Transverse colon (tissue), 4 donors: ENCODE data around the gene OBSCN. TPM values are rescaled to one million over a fixed set of nuclear protein-coding genes. Genes with fewer than 3 reads are reported as not detected.

Experiments
- DNase-seq: peaks from one replicate; pipeline ENCODE4 v3.0.0-alpha.2; 2019
- H3K27ac ChIP-seq, 4 donors: fragments of 200-600 bp; sonication (generic); 2 replicates each; pipeline ENCODE4 v1.5.1; 2016 to 2018; ENCODE audit warnings: inconsistent platforms in 4 of 4
- H3K27me3 ChIP-seq: fragments of 200-600 bp; sonication (generic); 2 replicates; pipeline ENCODE4 v1.5.1; 2017; ENCODE audit warnings: inconsistent platforms
- H3K36me3 ChIP-seq, 4 donors: fragments of 200-600 bp; sonication (generic); 2 replicates each; pipeline ENCODE4 v1.5.1; 2017 to 2019; ENCODE audit warnings: inconsistent platforms in 4 of 4
- H3K4me1 ChIP-seq, 4 donors: fragments of 200-600 bp; sonication (generic); 2 replicates each; pipeline ENCODE4 v1.5.1; 2017 to 2020; ENCODE audit warnings: inconsistent platforms in 4 of 4
- H3K4me3 ChIP-seq, 4 donors: fragments of 200-600 bp; sonication (generic); 1 replicate in 1 of 4; 2 replicates in 3 of 4; pipeline versions ENCODE4 v1.5.1 to v1.6.1; 2017 to 2019; ENCODE audit warnings: inconsistent platforms in 4 of 4
- H3K9me3 ChIP-seq, 2 donors: fragments of 200-600 bp; sonication (generic); 2 replicates each; pipeline ENCODE4 v1.5.1; 2017 to 2019; ENCODE audit warnings: inconsistent platforms in 2 of 2
- EP300 ChIP-seq: sonication (generic); formaldehyde crosslinking; IDR thresholded peaks from one replicate; pipeline ENCODE4 v1.6.1; 2017; ENCODE audit warnings: antibody characterized with exemption, low read depth
- POLR2A ChIP-seq: fragments of 450-650 bp; IDR thresholded peaks from one replicate; pipeline ENCODE4 v1.6.1; 2016; ENCODE audit warnings: antibody characterized with exemption, mild to moderate bottlenecking, moderate library complexity
- POLR2AphosphoS5 ChIP-seq, 3 donors: sonication (generic); formaldehyde crosslinking; IDR thresholded peaks; one replicate each; pipeline ENCODE4 v1.6.1; 2016; ENCODE audit warnings: antibody characterized with exemption in 3 of 3
- WGBS, 2 donors: methylation state at CpG; one replicate each; pipeline ENCODE4 v1.1.5; 2018; ENCODE audit warnings: low coverage in 1 of 2; 5-methylcytosine and 5-hydroxymethylcytosine counted together
- in situ Hi-C, 4 donors: fragments of 200-750 bp; cut with MboI; loops; one replicate each; pipeline versions ENCODE4 v1.15.0 to v1.15.1; 2017; ENCODE audit warnings: low sequenced_read_pairs in 3 of 4, low pct_ligation_motif_present in 1 of 4, low pct_unique_long_range_greater_than_20kb in 1 of 4
- intact Hi-C: fragments of 100-400 bp; cut with DNase I; formaldehyde crosslinking; loops from one replicate; pipeline ENCODE4 v1.15.1; 2023; ENCODE audit warnings: low total_unique reads
- total RNA-seq, 4 donors: library from RNA; depleted of rRNA; stranded (reverse); fragments of >200 nt; gene quantifications; one replicate each; pipeline ENCODE4 v1.1.0, GENCODE V29; 2016
- TF ChIP-seq, protein P1 (sequence below), 5 experiments: fragments of 200-600 bp in 3 of 5; fragments of 450-650 bp in 2 of 5; sonication (generic) in 3 of 5; IDR thresholded peaks; 1 replicate in 2 of 5; 2 replicates in 3 of 5; pipeline ENCODE4 v1.5.1; 2016 to 2017; ENCODE audit warnings: antibody characterized with exemption in 5 of 5, inconsistent platforms in 3 of 5, mild to moderate bottlenecking in 2 of 5, moderate library complexity in 1 of 5

Gene OBSCN
- total RNA-seq, 4 donors from 2014 or later: 11.9 to 21.7 (median 15.8) TPM

DNA sequence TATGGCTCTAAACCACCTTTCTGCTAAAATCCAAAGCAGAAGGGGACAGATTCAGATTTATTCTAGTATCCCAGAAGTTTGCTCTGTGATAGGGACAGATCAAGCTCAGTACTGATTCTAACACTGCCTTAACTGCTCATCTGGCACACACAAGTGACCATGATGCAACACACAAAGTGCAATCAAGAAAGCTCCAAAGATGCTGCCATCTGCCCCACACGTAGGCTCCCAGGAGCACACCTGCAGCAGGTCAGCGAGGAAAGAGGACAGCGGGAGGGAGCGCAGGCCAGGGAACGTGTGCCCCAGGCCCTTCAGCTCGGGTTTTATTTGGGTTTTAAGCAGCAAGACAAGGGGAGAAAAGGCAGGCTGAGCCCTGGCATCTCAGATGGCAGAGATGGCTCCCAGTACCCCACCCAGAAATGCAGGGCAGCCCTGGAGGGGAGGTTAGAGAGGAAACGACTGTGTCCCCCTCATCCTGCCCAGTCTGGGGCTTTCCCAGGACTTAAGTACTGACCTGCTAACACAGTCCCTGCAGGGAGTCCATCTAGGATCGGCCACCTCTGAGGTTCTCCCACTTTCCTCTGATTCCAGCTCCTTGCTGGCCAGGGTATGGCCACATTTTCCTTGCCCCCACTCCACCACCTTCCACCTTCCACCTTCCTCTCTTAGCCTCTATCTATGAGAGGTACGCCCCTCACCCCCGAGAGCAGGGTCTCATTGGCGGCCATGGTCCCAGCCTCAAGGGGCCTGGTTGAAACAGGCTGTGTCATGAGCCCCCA is 197.5 kb downstream of the OBSCN start:
- WGBS, 2 donors: 25% methylated on average over 11 of the region's 11 CpGs; no CpG with 5 or more reads in 1 of the 2 donors

DNA sequence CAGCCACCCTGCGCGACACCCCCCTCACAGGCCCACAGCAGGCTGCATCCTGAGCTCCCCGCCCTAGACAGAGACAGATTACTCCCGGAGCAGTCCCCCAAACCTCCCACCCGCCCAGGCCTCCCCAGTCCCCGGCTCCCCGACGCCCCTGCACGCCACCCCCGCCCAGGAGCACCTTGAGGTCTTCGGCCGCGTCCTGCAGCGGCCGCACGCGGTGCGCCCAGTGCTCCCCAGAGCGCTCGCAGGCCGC is 198.1 kb downstream of the OBSCN start:
- in situ Hi-C loops: no loop called here
- DNase-seq: no peak
- Histone ChIP-seq H3K27ac (peak overlapping the region; percentile 86 to 97 (median 93)), H3K27me3 (no peaks in the 10 kb centered on the region), H3K36me3 (no peaks in the 10 kb centered on the region), H3K4me3 (peak overlapping the region; percentile 66 to 99 (median 90)), H3K9me3 (no peaks in the 10 kb centered on the region), H3K4me1 (peaks cover 12 to 39% (median 30%) of the 10 kb centered on the region in 4 donors)
- intact Hi-C loops: no loop called here
- WGBS, 2 donors: 0% methylated on average over 7 of the region's 21 CpGs; no CpG with 5 or more reads in 1 of the 2 donors
- TF ChIP-seq POLR2AphosphoS5 (IDR thresholded peaks at IDR 0.05): no peak
- TF ChIP-seq, protein P1, sequence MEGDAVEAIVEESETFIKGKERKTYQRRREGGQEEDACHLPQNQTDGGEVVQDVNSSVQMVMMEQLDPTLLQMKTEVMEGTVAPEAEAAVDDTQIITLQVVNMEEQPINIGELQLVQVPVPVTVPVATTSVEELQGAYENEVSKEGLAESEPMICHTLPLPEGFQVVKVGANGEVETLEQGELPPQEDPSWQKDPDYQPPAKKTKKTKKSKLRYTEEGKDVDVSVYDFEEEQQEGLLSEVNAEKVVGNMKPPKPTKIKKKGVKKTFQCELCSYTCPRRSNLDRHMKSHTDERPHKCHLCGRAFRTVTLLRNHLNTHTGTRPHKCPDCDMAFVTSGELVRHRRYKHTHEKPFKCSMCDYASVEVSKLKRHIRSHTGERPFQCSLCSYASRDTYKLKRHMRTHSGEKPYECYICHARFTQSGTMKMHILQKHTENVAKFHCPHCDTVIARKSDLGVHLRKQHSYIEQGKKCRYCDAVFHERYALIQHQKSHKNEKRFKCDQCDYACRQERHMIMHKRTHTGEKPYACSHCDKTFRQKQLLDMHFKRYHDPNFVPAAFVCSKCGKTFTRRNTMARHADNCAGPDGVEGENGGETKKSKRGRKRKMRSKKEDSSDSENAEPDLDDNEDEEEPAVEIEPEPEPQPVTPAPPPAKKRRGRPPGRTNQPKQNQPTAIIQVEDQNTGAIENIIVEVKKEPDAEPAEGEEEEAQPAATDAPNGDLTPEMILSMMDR (IDR thresholded peaks at IDR 0.05): no peak

More for the DNA sequence above, 197.5 kb downstream of the OBSCN start:
- Histone ChIP-seq H3K4me3 (peak overlapping the region; percentile 66 to 99 (median 90)), H3K27ac (peak overlapping the region; percentile 86 to 97 (median 93)), H3K9me3 (no peaks in the 10 kb centered on the region), H3K36me3 (peaks cover 0 to under 1% (median 0%) of the 10 kb centered on the region in 4 donors), H3K4me1 (peaks cover 12 to 39% (median 30%) of the 10 kb centered on the region in 4 donors), H3K27me3 (no peaks in the 10 kb centered on the region)
- TF ChIP-seq POLR2AphosphoS5 (IDR thresholded peaks at IDR 0.05) (no peak), EP300 (no peak), POLR2A (no peak)
- TF ChIP-seq, protein P1 (IDR thresholded peaks at IDR 0.05): no peak
- no peak for DNase-seq
- intact Hi-C loops (no loop called here), in situ Hi-C loops (no loop called here)

DNA sequence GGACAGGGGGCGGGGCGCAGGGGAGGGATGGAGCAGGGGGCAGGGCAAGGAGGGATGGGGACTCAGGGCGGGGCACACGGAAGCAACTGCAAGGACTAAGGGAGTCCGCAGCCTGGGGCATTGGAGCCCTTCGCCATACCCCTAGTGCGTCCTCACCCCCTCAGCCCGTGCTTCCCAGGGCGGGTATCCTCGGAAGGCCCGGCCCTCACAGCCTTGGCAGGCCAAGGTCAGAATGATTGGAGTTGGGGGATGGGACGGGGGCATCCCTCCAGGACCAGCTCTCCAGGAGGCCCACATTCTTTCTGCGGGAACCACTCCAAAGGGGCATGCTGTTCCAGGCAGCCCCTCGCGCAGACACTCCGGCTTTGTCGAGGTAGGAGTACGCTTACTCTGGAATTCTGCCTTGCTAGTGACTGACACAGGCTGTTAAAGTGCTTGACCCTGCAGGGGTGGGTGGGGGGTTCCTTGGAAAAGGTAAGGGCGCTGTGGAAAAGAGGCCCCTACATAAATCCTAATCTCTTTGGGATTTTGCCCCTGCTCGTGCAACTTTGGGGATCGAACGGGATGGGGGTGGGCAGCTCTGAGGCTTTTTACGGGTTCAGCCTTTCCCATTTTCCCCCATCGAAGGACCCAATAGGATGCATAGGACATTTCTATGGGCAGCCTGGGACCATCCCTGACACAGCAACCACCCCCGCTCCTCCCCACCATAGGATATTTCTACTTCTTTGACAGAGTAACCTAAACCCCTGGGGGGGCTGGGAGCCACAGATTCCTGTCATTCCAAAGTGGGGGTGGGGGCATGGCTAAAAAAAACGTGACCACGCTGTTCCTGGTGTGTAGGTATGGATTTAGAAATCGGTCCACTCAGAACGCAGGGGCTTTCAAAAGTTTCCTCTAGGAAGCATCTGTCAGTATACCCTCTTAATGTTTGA is 199.5 kb downstream of the OBSCN start:
- no peaks in the 10 kb centered on the region for H3K36me3 ChIP-seq
- H3K9me3 ChIP-seq: no peaks in the 10 kb centered on the region
- peak overlapping the region; percentile 26 to 94 (median 76) for H3K4me3 ChIP-seq
- H3K27ac ChIP-seq: peak overlapping the region; percentile 86 to 97 (median 93)
- WGBS, 2 donors: 27 to 50% methylated on average over 7 to 28 of the region's 29 CpGs
- intact Hi-C loops: no loop called here
- no peak for DNase-seq
- in situ Hi-C loops: no loop called here
- no peak for TF ChIP-seq POLR2A
- TF ChIP-seq POLR2AphosphoS5 (IDR thresholded peaks at IDR 0.05): peak in 1 of 3 donors; percentile 6
- no peaks in the 10 kb centered on the region for H3K27me3 ChIP-seq
- H3K4me1 ChIP-seq: peaks cover 12 to 39% (median 30%) of the 10 kb centered on the region in 4 donors

DNA sequence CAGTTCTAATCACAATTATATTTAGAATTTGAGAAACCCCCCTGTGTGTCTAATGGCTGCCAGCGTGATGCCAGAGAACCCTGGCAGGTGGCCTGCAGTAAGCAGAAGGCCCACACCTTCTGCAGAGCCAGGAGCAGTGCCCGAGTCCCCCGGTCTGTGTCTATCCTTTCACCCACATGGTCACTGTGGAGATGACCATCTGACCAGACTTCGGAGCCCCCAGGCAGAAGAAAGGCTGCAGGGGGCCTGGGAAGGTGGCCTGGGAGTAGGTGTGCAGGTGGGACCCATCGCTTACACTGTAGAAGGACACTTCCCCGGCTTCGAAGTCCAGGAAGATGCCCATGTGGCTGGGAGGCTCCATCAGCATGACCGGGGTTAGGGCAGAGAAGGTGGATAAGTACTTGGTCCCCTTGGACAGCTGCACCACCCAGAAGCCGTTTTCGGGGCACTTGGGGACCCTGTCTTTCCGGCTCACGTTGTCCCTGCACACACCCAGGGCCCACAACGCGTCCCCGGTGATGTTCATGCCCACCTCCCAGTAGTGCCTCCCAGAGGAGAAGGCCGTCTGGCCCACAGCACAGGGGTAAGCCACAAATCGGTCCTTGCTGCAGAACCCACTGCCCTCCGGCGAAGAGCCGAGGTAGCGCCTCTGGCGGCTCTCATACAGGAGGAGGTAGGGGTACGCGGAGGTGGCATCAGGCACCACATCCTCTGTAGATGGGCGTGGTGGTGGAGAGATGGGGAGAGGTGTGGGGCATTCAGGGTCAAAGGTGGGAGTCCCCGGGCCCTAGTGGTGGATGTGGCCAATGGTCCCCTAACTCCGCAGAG is 200.4 kb downstream of the OBSCN start:
- in situ Hi-C loops: no loop called here

More for the DNA sequence above, 200.4 kb downstream of the OBSCN start:
- intact Hi-C loops: no loop called here
- Histone ChIP-seq H3K27me3 (no peaks in the 10 kb centered on the region), H3K9me3 (no peaks in the 10 kb centered on the region), H3K4me1 (peaks cover 12 to 39% (median 28%) of the 10 kb centered on the region in 4 donors), H3K27ac (no peak overlapping the region), H3K36me3 (no peaks in the 10 kb centered on the region), H3K4me3 (no peak overlapping the region)
- 79 to 94% methylated on average over 3 to 27 of the region's 27 CpGs for WGBS, 2 donors
- TF ChIP-seq POLR2AphosphoS5 (IDR thresholded peaks at IDR 0.05) (no peak), EP300 (no peak), POLR2A (no peak)
- TF ChIP-seq, protein P1 (IDR thresholded peaks at IDR 0.05): no peak
- DNase-seq: no peak
